Right lobe of liver (tissue), 4 donors: ENCODE data around the gene ZKSCAN7.

Experiments
- CTCF ChIP-seq, 4 donors: fragments of 200-600 bp in 3 of 4; fragments of 450-650 bp in 1 of 4; IDR thresholded peaks; one replicate each; pipeline versions ENCODE4 v1.5.1 to v1.8.0; 2016 to 2022; ENCODE audit warnings: antibody characterized with exemption in 4 of 4, mild to moderate bottlenecking in 2 of 4
- POLR2A ChIP-seq: fragments of 450-650 bp; IDR thresholded peaks from one replicate; pipeline ENCODE4 v1.6.1; 2017; ENCODE audit warnings: antibody characterized with exemption, mild to moderate bottlenecking
- donor health status: DM: no; HTN: no; CAD: no.
- donor health status: DM: no; HTN: no; CAD: no.
- donor health status: DM: no; HTN: yes; CAD: no.

GRCh38 chr3:44571024-44571423 is 16.0 kb downstream of the ZKSCAN7 start:
- TF ChIP-seq CTCF (IDR thresholded peaks at IDR 0.05) = no peak
- no peak for TF ChIP-seq POLR2A
